ENCODE measurements around the gene PTPRG.

PTPRG gene

GRCh38 chr3:61828880-61829721 is 267.7 kb downstream of the PTPRG start:
- DNase-seq (ENCODE audit: low read depth): no peak

GRCh38 chr3:61829722-61830350 is 268.5 kb downstream of the PTPRG start:
- no peak for DNase-seq (ENCODE audit: low read depth)

- DNase-seq (ENCODE audit: low read depth): no peak
Measured at GRCh38 chr3:61831973-61832372, 270.6 kb downstream of the PTPRG start.

- DNase-seq (ENCODE audit: low read depth): no peak
Measured at GRCh38 chr3:61832375-61833229, 271.2 kb downstream of the PTPRG start.

- DNase-seq (ENCODE audit: low read depth): no peak
Measured at GRCh38 chr3:61839256-61839655, 277.9 kb downstream of the PTPRG start.

- DNase-seq (ENCODE audit: low read depth): no peak
Measured at GRCh38 chr3:61841111-61841845, 279.9 kb downstream of the PTPRG start.

GRCh38 chr3:61841988-61842387 is 280.6 kb downstream of the PTPRG start:
- DNase-seq (ENCODE audit: low read depth): no peak

GRCh38 chr3:61844346-61844745 is 283.0 kb downstream of the PTPRG start:
- no peak for DNase-seq (ENCODE audit: low read depth)

GRCh38 chr3:61846488-61846887 is 285.1 kb downstream of the PTPRG start:
- DNase-seq (ENCODE audit: low read depth): no peak

- no peak for DNase-seq (ENCODE audit: low read depth)
Measured at GRCh38 chr3:61847784-61848462, 286.6 kb downstream of the PTPRG start.

GRCh38 chr3:61848885-61849284 is 287.5 kb downstream of the PTPRG start:
- peak; percentile 33 for DNase-seq (ENCODE audit: low read depth)

- DNase-seq (ENCODE audit: low read depth): no peak
Measured at GRCh38 chr3:61853912-61854311, 292.5 kb downstream of the PTPRG start.

GRCh38 chr3:61855211-61855610 is 293.8 kb downstream of the PTPRG start:
- DNase-seq (ENCODE audit: low read depth): no peak

- no peak for DNase-seq (ENCODE audit: low read depth)
Measured at GRCh38 chr3:61857297-61857696, 295.9 kb downstream of the PTPRG start.

GRCh38 chr3:61858054-61858453 is 296.7 kb downstream of the PTPRG start:
- no peak for DNase-seq (ENCODE audit: low read depth)

- no peak for DNase-seq (ENCODE audit: low read depth)
Measured at GRCh38 chr3:61861410-61861809, 300.0 kb downstream of the PTPRG start.

GRCh38 chr3:61862614-61863289 is 301.4 kb downstream of the PTPRG start:
- DNase-seq (ENCODE audit: low read depth): no peak

- DNase-seq (ENCODE audit: low read depth): no peak
Measured at GRCh38 chr3:61863579-61863978, 302.2 kb downstream of the PTPRG start.

GRCh38 chr3:61864886-61865285 is 303.5 kb downstream of the PTPRG start:
- no peak for DNase-seq (ENCODE audit: low read depth)

GRCh38 chr3:61865466-61866152 is 304.2 kb downstream of the PTPRG start:
- DNase-seq (ENCODE audit: low read depth): no peak
